Endothelial cell of umbilical vein (primary cell): ENCODE results near the gene USP16.

ENCODE experiments used
- CTCF ChIP-seq, 2 donors: IDR thresholded peaks; 1 replicate in 1 of 2; 2 replicates in 1 of 2; pipeline ENCODE4 v1.5.1; 2011; ENCODE audit warnings: low read length in 2 of 2, mild to moderate bottlenecking in 2 of 2, moderate library complexity in 2 of 2, control low read depth in 1 of 2, inconsistent platforms in 1 of 2, low read depth in 1 of 2; ENCODE audit not compliant: insufficient read depth in 1 of 2; ENCODE audit errors: extremely low read depth in 1 of 2
- JUN ChIP-seq: IDR thresholded peaks from 2 replicates; pipeline ENCODE4 v1.6.1; 2011; ENCODE audit warnings: borderline replicate concordance, low read depth; ENCODE audit not compliant: insufficient read length, insufficient read depth
- POLR2A ChIP-seq: IDR thresholded peaks from 2 replicates; pipeline ENCODE4 v1.6.1; 2012; ENCODE audit warnings: low read depth, mild to moderate bottlenecking, control low read depth, low read length
- POLR2AphosphoS5 ChIP-seq: IDR thresholded peaks from 2 replicates; pipeline ENCODE4 v1.6.1; 2012; ENCODE audit warnings: low read depth, mild to moderate bottlenecking, control low read depth, low read length, moderate library complexity; ENCODE audit not compliant: insufficient read depth

DNA sequence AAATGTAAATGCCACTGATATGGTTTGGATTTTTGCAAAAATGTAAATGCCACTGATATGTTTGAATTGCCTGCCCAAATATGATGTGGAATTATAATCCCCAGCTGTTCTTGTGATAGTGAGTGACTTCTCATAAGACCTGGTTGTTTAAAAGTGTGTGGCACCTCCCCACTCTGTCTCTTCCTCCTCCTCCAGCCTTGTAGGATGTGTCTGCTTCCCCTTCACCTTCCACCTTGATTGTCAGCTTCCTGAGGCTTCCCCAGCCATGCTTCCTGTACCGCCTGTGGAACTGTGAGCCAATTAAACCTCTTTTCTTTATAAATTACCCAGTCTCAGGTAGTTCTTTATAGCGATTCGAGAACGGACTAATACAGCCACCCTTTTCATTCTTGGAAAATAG is 50.3 kb downstream of the USP16 start:
- TF ChIP-seq POLR2A (no peak), POLR2AphosphoS5 (no peak), CTCF (IDR thresholded peaks at IDR 0.05; ENCODE audit: extremely low read depth in 1 of 2, insufficient read depth in 1 of 2, low read depth in 1 of 2, low read length in 2 of 2) (no peak), JUN (no peak)
